Activated CD4-positive, alpha-beta T cell treated with anti-CD3 and anti-CD28 coated beads, Interleukin-2, Interleukin-4, amounts not matched to agents 100 ng/mL and 50 ng/mL, durations not matched to agents 16 hours and 8 hours (primary cell): ENCODE data around the gene TXNDC17.
A peak's percentile ranks its signal among the peaks of the same experiment; 100 is the strongest.
"Not testable (repeated sequence)": the region's sequence is repeated elsewhere in the genome, so short reads cannot be mapped to it uniquely, and the experiment has no call there.

ENCODE experiments used
- DNase-seq: peaks from one replicate; pipeline ENCODE4 v3.0.0-alpha.2; 2020; ENCODE audit warnings: low spot score

The TXNDC17 gene

GRCh38 chr17:6640536-6641246 lies at the start of gene TXNDC17, which contains the start of gene KIAA0753:
TSS of gene TXNDC17 (plus strand) at chr17:6641060. CDS start at chr17:6641083, 23 bp downstream.
TSS of gene KIAA0753 (minus strand) at chr17:6640711. CDS start at chr17:6635103, 5,608 bp downstream.
- DNase-seq: peak; percentile 96

- no peak for DNase-seq
These were observed 49.2 kb upstream of the TXNDC17 start for GRCh38 chr17:6591599-6592158.

DNA sequence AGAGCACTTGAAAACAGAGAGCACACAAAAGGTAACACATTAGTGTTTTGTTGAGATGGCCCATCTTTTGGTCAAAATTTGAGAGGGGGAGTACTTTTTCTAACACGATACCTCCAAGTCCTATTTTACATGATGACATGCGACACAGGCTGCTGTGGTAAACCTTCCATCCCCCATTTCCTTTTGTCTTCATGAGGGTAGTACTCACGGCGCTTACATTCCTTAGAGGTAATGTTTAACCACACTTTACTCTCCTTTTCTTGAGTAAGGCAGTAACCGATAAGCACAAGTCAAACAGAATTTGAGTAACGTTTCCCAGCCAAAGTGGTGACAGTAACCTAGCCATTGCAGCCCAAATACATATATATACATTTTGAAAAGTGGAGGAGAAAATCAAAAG lies 48.7 kb upstream of the TXNDC17 start:
- DNase-seq: no peak

DNA sequence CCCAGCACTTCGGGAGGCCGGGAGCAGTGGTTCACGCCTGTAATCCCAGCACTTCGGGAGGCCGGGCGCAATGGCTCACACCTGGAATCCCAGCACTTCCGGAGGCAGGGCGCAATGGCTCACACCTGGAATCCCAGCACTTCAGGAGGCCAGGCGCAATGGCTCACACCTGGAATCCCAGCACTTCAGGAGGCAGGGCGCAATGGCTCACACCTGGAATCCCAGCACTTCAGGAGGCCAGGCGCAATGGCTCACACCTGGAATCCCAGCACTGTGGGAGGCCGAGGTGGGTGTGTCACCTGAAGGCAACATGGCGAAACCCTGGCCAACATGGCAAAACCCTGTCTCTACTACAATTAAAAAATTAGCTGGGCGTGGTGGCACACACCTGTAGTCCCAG lies 47.5 kb upstream of the TXNDC17 start:
- DNase-seq: not testable (repeated sequence)

GRCh38 chr17:6596081-6596480 lies 44.8 kb upstream of the TXNDC17 start:
- DNase-seq: no peak

DNA sequence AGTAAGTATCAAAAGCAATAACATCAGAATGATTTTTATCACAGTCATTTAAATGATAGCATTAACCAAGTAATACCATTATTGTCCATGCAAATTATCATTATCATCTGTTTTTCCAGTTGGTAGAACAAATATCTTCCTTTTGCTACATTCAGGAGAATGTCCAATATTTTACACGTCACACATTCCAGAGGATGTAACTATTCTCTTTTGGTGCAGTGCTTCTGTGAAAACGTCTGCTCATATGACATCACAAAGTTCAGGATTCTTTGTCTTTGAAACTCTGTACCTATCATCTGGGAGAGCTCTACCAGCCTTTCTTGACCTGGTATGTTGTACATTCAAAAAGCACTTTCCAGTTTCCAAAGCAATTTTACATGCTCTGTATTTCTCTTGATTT lies 44.3 kb upstream of the TXNDC17 start:
- no peak for DNase-seq

DNA sequence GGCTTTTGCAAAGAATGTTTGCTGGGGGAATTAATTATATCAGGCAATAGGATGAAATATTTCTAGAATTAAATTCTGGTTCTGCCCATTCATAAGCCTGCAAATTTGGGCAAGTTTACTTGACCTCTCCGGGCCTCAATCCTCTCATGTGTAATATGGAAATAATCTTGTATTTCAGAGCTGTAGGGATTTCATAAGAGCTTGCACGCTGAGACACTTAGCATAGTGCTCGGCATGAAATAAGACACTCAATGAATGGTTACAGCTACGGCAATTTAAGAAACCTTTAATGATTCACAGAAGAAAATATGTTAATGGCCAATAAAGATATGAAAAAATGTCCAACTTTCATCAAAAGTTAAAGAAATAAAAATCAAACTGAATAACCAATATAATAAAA lies 43.9 kb upstream of the TXNDC17 start:
- no peak for DNase-seq

DNA sequence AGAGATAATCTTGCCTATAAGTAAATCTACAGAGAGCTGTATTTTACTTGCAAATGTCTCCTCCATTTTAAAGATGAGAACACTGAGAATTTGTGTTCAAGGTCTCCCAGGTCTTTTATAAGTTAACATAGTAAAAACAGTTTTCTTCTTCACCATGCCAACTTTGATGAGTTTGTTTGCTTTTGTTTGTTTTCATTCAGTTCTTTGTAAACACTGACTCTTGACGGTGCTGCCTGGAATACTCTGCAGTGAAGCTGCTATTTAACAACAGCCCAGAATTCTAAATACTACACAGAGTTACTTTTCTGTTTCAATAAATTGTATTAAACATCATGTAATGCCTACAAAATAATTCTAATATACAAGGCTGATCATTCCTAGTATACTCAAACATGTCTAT lies 43.1 kb upstream of the TXNDC17 start:
- DNase-seq: no peak

- DNase-seq: no peak
These were observed 41.5 kb upstream of the TXNDC17 start for GRCh38 chr17:6599364-6599763.

- no peak for DNase-seq
These were observed 38.7 kb upstream of the TXNDC17 start for GRCh38 chr17:6602141-6602540.

- no peak for DNase-seq
These were observed 37.0 kb upstream of the TXNDC17 start for GRCh38 chr17:6603744-6604325.

DNA sequence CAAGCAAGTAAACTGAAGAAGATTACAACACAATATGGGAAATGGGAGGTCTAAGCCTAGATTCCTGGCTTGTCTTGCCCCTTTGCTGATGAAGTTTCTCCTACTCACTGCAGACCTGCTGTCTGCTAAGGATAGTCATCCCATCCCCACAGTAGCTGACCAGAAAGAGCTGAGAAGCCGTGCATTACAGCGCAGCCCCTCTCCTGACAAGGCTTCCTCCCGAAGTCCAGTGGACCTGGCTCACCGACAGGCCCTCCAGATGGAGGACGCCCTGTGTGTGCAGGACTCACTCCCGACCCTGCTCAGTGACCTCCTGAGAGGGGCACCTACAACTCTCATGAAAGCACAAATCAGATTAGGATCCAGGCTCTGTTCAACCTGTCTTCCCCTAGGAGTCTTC lies 35.7 kb upstream of the TXNDC17 start:
- DNase-seq: no peak

- DNase-seq: no peak
These were observed 32.5 kb upstream of the TXNDC17 start for GRCh38 chr17:6608321-6608720.

DNA sequence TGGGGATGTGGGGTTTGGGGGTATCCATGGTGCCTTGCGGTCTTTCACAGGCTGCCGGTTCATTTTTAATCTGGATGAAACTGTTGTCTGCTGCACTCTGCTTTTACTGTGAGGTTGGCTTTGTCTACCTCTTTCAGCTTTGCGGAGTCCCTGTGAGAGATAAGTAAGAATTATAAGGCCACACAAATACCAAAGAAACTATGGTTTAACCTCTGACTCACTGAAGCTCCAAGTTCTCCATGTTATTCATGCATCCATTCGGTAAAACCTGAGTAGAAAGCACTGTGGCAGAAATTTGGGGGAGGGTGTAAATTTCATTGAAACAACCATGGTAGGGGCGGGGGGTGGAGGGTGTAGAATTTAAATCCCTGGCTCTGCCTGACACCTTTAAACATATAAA lies 30.8 kb upstream of the TXNDC17 start:
- no peak for DNase-seq

GRCh38 chr17:6611231-6611630 lies 29.6 kb upstream of the TXNDC17 start:
- no peak for DNase-seq

- no peak for DNase-seq
These were observed 16.9 kb upstream of the TXNDC17 start for GRCh38 chr17:6623941-6624340.

DNA sequence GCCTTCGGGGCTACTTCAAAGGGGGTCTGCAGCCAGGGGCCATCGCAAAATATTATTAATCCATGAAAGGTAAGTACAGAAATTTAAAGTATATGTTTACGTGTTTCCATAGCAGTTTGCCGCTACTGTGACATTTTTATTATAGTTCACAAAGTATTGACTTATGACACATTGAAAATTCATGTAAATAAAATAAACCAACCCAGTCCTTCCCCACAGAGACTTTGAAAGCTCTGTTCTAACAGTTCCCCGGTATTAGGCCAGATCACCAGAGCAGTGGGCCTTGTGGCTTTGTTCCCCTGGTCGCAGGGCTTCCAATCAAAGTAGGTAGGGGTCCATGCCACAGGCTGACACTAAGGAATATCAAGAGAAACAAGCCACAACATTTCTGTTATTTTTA lies 14.2 kb upstream of the TXNDC17 start:
- no peak for DNase-seq

DNA sequence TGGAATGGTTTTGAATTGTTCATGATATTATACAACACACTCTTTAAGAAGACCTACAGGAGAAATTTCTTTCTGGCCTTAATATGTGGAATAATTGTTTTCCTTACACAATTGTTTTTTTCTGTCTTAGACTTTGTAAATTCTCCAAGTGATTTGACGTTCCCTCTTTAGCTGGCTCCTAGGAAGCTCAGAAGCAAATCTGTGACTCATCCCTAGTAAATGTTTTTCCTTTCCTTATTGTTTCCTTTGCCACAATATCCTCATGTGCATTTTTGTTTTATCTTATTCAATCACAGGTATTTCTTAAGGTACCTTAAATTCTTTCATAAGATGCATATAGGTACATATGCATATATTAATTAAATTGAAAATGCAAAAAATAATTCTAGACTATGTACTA lies 13.8 kb upstream of the TXNDC17 start:
- no peak for DNase-seq

- no peak for DNase-seq
These were observed 10.5 kb upstream of the TXNDC17 start for GRCh38 chr17:6630390-6630789.

DNA sequence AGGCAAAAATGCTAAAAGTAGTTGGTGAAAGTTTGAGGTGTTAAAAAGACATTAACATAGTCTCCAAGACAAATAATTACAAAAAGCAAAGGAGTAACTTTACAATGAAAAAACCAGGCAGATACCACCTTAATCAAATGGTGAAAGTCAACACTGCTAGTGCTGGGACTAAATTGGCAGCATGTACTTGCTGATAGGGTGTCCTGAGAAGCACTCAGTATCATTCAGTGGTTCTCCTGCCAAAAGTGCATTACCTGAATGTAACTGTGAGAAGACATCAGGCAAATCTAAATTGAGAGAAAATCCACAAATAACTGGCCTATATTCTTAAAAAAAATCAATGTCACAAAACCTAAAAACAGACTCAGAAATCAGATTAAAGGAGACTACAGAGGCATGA lies 8.3 kb upstream of the TXNDC17 start:
- DNase-seq: no peak

DNA sequence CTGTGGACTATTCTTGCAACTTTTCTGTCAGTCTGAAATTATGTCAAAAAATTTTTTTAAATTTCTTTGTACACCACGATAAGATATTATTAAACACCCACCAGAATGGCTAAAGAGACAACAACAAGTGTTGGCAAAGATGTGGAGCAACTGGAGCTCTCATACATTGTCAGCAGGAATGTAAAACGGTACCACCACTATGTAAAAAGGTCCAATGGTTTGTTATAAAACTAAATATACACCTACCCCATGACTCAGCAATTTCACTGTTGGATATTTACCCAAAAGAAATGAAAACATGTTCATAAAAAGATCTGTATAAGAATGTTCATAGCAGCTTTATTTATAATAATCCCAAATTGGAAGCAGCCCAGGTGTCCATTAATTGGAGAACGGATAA lies 7.6 kb upstream of the TXNDC17 start:
- DNase-seq: no peak

GRCh38 chr17:6636105-6636504 lies 4.8 kb upstream of the TXNDC17 start:
- DNase-seq: no peak

GRCh38 chr17:6636616-6637457 lies 4.0 kb upstream of the TXNDC17 start:
- DNase-seq: no peak
